GM12872 (cell line): ENCODE results near the gene IL12B.

Experiments used
- TF ChIP-seq, protein P1 (sequence below): IDR thresholded peaks from 3 replicates; pipeline ENCODE4 v1.5.1; 2011; ENCODE audit warnings: low read depth, mild to moderate bottlenecking, low read length, moderate library complexity; ENCODE audit not compliant: insufficient read depth

IL12B gene

DNA sequence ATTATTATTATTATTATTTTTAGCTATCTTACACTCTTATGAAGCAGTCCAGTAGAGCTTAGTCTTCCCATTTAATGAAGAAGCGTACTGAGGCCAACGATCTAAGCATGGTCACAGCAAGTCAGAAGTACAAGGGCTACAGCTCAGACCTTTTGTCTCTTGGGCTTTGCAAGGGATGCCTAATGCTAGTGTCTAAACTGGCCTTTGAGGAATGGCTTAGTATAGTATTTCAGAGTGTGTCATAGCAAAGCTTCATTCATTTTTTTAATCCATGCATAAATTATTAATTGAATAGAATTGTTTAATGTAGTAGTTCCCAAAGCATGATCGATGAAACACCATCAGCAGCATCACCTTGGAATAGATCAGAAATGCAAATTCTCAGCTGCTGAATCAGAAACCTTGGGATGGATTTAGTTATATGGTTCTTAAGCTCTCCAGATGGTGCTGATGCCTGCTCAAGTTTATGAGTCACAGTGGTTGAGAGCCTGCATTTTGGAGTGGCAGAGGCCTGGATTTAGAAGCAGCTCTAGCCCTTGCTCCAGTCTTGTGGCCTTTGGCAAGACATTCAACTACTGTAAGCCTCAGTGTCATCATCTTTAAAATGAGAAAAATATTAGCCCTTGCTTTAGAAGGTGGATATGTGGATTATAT lies 6.1 kb downstream of the IL12B start:
- TF ChIP-seq, protein P1, sequence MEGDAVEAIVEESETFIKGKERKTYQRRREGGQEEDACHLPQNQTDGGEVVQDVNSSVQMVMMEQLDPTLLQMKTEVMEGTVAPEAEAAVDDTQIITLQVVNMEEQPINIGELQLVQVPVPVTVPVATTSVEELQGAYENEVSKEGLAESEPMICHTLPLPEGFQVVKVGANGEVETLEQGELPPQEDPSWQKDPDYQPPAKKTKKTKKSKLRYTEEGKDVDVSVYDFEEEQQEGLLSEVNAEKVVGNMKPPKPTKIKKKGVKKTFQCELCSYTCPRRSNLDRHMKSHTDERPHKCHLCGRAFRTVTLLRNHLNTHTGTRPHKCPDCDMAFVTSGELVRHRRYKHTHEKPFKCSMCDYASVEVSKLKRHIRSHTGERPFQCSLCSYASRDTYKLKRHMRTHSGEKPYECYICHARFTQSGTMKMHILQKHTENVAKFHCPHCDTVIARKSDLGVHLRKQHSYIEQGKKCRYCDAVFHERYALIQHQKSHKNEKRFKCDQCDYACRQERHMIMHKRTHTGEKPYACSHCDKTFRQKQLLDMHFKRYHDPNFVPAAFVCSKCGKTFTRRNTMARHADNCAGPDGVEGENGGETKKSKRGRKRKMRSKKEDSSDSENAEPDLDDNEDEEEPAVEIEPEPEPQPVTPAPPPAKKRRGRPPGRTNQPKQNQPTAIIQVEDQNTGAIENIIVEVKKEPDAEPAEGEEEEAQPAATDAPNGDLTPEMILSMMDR: no peak

DNA sequence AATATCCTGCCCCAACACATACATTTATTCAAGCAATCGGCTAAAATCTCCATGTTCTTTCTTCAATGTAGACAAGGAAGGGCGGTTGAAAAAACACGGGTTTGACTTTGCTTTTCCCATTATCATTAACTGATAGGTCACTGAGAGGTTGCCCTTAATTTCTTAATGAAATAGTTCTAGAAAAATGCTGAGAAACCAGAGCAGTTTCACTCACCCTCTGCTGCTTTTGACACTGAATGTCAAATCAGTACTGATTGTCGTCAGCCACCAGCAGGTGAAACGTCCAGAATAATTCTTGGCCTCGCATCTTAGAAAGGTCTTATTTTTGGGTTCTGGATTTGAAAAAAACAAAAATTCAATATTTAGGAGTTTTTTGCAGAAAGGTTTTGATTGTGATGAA lies 8.1 kb downstream of the IL12B start:
- TF ChIP-seq, protein P1: no peak

DNA sequence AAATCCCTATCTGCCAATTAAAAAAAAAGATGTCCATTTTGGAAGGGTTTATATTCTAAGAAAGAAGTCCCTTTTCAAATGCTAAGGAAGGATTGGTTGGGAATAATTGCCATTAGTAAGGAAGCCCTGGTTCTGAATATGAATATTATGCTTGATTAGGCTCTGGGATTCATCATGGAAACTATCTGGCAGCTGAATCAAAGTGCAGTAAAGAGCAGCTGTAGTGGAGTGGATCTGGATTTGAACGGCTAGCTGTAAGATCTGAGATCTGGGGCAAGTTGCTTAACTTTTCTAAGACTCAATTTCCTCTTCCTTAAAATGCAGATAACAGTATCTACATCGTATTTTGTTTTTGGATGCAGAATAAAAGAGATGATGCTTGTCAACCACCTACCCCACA lies 10.5 kb downstream of the IL12B start:
- TF ChIP-seq, protein P1: no peak

DNA sequence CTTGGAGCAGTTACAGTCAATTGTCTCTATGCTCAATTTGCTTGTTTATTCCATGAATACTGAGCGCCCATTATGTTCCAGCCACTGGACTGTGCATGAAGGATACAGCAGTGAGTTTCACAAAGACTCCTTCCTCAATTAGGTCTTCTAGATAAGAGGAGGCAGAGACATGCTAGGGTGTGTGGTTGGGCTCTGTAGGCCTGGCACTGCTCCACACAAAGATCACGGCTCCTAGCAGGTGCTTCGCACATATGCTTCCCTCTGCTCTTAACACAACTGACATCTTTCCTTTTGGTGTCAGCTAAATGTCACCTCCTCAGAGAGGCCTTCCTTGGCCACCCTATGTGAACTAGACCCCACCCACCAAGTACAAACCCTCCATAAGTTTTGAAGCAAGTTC lies 10.9 kb downstream of the IL12B start:
- TF ChIP-seq, protein P1: no peak

DNA sequence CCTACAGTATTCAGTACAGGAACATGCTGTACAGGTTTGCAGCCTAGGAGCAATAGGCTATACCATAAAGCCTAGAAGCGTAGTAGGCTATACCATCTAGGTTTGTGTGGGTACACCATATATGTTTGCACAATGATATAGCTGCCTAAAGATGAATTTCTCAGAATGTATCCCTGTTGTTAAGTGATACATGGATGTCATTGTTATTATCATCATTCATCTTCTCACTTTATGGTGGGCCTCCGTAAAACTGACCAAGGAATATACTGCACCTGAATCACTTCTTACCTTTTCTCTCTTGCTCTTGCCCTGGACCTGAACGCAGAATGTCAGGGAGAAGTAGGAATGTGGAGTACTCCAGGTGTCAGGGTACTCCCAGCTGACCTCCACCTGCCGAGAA lies 11.8 kb downstream of the IL12B start:
- TF ChIP-seq, protein P1: no peak

DNA sequence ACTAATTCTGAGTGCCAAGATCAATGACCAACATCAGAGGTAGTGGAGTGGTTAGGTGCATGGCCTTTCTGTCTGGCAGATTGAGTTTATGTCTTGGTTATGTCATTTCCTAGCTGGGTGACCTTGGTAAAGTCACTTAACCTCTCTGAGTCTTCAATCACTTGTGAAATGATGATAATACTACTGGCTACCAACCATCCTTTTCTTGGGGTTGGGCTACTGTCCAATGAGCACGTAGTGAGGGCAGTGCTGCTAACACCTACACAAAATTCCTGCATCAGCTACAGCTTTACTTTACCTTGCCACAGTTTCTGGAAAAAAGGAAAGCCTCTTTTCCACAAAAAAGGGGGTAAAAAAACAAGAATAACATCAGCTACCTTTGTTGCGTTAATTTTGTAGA lies 12.4 kb downstream of the IL12B start:
- TF ChIP-seq, protein P1: no peak

DNA sequence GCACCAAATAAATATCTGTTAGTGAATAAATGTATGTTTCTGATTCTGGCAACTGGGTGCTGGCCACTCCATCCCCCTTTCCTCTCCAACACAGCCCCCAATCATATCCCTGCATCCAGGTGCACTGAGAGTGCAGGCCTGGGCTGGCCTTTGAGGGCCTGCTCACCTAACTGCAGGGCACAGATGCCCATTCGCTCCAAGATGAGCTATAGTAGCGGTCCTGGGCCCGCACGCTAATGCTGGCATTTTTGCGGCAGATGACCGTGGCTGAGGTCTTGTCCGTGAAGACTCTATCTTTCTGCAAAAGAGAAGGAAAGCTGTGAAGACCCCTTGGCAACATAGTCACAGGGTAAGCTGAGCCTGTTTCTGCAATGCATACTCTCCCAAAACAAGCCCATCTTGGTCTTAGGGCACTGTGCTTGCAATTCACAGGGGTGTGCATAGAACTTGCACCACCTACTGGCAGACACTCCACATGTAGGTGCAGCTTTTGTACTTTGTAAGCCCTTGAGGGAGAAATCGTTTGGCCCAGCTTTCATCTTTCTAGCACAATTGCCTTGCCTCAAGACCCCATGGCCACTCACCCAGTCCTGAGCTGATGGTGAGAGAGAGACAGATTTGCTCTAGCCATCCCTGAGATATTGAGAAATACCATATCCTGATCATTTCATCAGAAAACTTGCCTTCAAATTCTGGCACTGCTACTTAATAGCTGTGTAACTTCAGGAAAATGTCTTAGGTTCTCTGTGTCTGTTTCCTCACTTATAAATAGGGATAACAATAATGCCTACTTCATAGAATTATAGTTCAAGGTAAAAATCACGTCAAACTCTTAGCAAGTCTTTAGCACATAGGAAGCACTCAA lies 13.5 kb downstream of the IL12B start:
- TF ChIP-seq, protein P1: peak; percentile 86
